Loucy (cell line): ENCODE results near the gene TBCD.

Experiments used
- H2AFZ ChIP-seq: fragments of 200-600 bp; sonication (generic); 2 replicates; pipeline ENCODE4 v1.6.0; 2016; ENCODE audit warnings: antibody characterized with exemption, mild to moderate bottlenecking, low read length, moderate library complexity
- H3F3A ChIP-seq: fragments of 200-600 bp; 2 replicates; pipeline ENCODE4 v1.6.0; 2016; ENCODE audit warnings: antibody characterized with exemption, low read depth, mild to moderate bottlenecking
- H3K27me3 ChIP-seq: fragments of 200-600 bp; sonication (generic); 2 replicates; pipeline ENCODE4 v1.6.1; 2014; ENCODE audit warnings: low read length, mild to moderate bottlenecking; ENCODE audit not compliant: insufficient read depth, poor library complexity, severe bottlenecking
- H3K36me3 ChIP-seq: fragments of 200-600 bp; sonication (generic); 2 replicates; pipeline ENCODE4 v1.6.1; 2016; ENCODE audit warnings: low read length; ENCODE audit not compliant: insufficient read depth
- H3K4me1 ChIP-seq: fragments of 200-600 bp; sonication (generic); 2 replicates; pipeline ENCODE4 v1.5.1; 2014; ENCODE audit warnings: low read length, mild to moderate bottlenecking; ENCODE audit not compliant: insufficient read depth, poor library complexity, severe bottlenecking
- H3K4me2 ChIP-seq: fragments of 200-600 bp; sonication (generic); 2 replicates; pipeline ENCODE4 v1.6.0; 2014; ENCODE audit warnings: antibody characterized with exemption, low read length, low read depth, mild to moderate bottlenecking; ENCODE audit not compliant: poor library complexity, severe bottlenecking
- H3K4me3 ChIP-seq: fragments of 200-600 bp; sonication (generic); 2 replicates; pipeline ENCODE4 v1.5.1; 2014; ENCODE audit warnings: low read length, mild to moderate bottlenecking, mixed read lengths; ENCODE audit not compliant: poor library complexity, severe bottlenecking
- H3K79me2 ChIP-seq: fragments of 200-600 bp; sonication (generic); 2 replicates; pipeline ENCODE4 v1.6.1; 2014; ENCODE audit warnings: low read length; ENCODE audit not compliant: insufficient read depth
- H3K9ac ChIP-seq: fragments of 200-600 bp; sonication (generic); 2 replicates; pipeline ENCODE4 v1.6.0; 2014; ENCODE audit warnings: mild to moderate bottlenecking, low read depth, low read length, moderate library complexity; ENCODE audit not compliant: poor library complexity, severe bottlenecking
- H3K9me2 ChIP-seq: fragments of 200-600 bp; sonication (generic); replicated peaks from 2 replicates; pipeline ENCODE4 v1.6.1; 2016; ENCODE audit warnings: low read depth, low read length, mixed read lengths
- H3K9me3 ChIP-seq: fragments of 200-600 bp; sonication (generic); 2 replicates; pipeline ENCODE4 v1.6.1; 2014; ENCODE audit warnings: mild to moderate bottlenecking, antibody characterized with exemption, low read length, low read depth; ENCODE audit not compliant: insufficient read depth
- H4K20me1 ChIP-seq: fragments of 200-600 bp; sonication (generic); 2 replicates; pipeline ENCODE4 v1.6.0; 2014; ENCODE audit warnings: antibody characterized with exemption, low read length, mild to moderate bottlenecking; ENCODE audit not compliant: insufficient read depth, poor library complexity, severe bottlenecking
- CTCF ChIP-seq: fragments of 200-600 bp; sonication (generic); conservative IDR thresholded peaks from 2 replicates; pipeline ENCODE4 v1.5.1; 2014; ENCODE audit warnings: mild to moderate bottlenecking, antibody characterized with exemption, low read length
- EZH2phosphoT487 ChIP-seq: fragments of 200-600 bp; IDR thresholded peaks from 2 replicates; pipeline ENCODE4 v1.6.1; 2018; ENCODE audit warnings: antibody characterized with exemption, mild to moderate bottlenecking, moderate library complexity, borderline replicate concordance

TBCD gene

GRCh38 chr17:82866590-82867191 is 114.8 kb downstream of the TBCD start:
- Histone ChIP-seq H3K9me3 (no peaks in the 10 kb centered on the region), H3F3A (peaks cover 11% of the 10 kb centered on the region), H3K4me1 (peaks cover 57% of the 10 kb centered on the region), H3K9me2 (no peaks in the 10 kb centered on the region), H3K4me2 (peak overlapping the region; percentile 81), H4K20me1 (peaks cover 40% of the 10 kb centered on the region), H3K9ac (peak overlapping the region; percentile 64), H2AFZ (no peak overlapping the region), H3K4me3 (no peak overlapping the region), H3K79me2 (peaks cover 95% of the 10 kb centered on the region), H3K27me3 (no peaks in the 10 kb centered on the region), H3K36me3 (peaks cover 28% of the 10 kb centered on the region; the same call in 1 of the 2 replicates)
- TF ChIP-seq EZH2phosphoT487 = no peak
- no peak for TF ChIP-seq CTCF

DNA sequence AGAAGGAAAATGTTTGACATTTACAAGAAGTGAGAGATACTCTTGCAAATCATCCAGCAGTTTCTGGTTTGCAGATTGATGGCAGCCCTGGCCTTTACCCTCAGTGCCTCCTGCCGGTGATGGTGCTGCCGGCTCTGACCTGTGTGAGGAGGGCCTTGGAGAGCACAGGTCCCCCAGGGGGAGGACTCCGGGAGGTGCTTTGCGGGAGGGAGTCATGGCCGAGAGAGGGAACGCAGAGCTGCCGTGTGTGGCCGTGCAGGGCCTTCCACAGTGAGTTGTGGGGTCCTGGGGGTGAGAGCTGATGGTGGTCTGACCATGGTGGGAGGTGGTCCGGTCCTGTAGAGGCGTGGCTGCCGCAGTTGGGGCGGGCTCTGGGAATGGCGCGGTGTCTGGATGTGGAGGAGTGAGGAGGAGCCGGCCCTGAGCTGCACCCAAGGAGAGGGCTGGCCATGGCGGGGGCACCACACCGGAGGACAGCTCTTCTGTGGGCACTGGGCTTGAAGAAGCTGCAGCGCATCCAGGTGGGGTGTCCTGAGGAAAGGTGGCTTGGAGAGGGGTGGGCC is 116.0 kb downstream of the TBCD start:
- peaks cover 38% of the 10 kb centered on the region; the same call in 1 of the 2 replicates for H3K36me3 ChIP-seq
- H3K79me2 ChIP-seq = peaks cover 95% of the 10 kb centered on the region
- H3K9me2 ChIP-seq = no peaks in the 10 kb centered on the region
- H4K20me1 ChIP-seq = peaks cover 40% of the 10 kb centered on the region
- no peak overlapping the region for H2AFZ ChIP-seq
- no peaks in the 10 kb centered on the region for H3K27me3 ChIP-seq
- peaks cover 11% of the 10 kb centered on the region for H3F3A ChIP-seq
- no peaks in the 10 kb centered on the region for H3K9me3 ChIP-seq
- no peak for TF ChIP-seq CTCF
- TF ChIP-seq EZH2phosphoT487 = no peak
- no peak overlapping the region for H3K4me3 ChIP-seq
- no peak overlapping the region for H3K4me2 ChIP-seq
- peaks cover 48% of the 10 kb centered on the region for H3K4me1 ChIP-seq
- no peak overlapping the region for H3K9ac ChIP-seq

DNA sequence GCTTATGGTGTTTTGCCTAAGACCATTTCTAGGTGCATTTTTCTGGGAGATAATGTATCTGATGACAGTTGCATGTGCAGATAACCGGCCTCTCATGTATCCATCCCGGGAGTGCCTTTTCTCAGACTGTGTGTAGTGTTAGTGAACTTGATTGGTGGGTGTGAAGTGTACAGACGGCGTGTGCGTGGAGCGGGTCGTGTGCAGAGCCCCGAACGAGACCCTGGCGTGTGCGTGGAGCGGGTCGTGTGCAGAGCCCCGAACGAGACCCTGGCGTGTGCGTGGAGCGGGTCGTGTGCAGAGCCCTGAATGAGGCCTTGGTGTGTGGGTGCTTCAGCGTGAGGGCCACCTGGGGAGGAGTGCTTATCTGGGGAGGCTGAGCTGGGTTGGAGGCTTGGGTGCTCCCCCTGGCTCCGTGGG is 116.9 kb downstream of the TBCD start:
- peaks cover 48% of the 10 kb centered on the region for H4K20me1 ChIP-seq
- H3K36me3 ChIP-seq = peaks cover 45% of the 10 kb centered on the region; the same call in 1 of the 2 replicates
- TF ChIP-seq EZH2phosphoT487 (no peak), CTCF (no peak)
- no peaks in the 10 kb centered on the region for H3K9me3 ChIP-seq
- H3K79me2 ChIP-seq = peaks cover 96% of the 10 kb centered on the region
- no peak overlapping the region for H3K9ac ChIP-seq
- H3K4me1 ChIP-seq = peaks cover 39% of the 10 kb centered on the region
- H2AFZ ChIP-seq = no peak overlapping the region
- H3K4me3 ChIP-seq = no peak overlapping the region
- H3K4me2 ChIP-seq = no peak overlapping the region
- no peaks in the 10 kb centered on the region for H3K9me2 ChIP-seq
- peaks cover 6% of the 10 kb centered on the region for H3F3A ChIP-seq
- no peaks in the 10 kb centered on the region for H3K27me3 ChIP-seq
